Measurements from ENCODE around the gene SGPP1.

The SGPP1 gene

DNA sequence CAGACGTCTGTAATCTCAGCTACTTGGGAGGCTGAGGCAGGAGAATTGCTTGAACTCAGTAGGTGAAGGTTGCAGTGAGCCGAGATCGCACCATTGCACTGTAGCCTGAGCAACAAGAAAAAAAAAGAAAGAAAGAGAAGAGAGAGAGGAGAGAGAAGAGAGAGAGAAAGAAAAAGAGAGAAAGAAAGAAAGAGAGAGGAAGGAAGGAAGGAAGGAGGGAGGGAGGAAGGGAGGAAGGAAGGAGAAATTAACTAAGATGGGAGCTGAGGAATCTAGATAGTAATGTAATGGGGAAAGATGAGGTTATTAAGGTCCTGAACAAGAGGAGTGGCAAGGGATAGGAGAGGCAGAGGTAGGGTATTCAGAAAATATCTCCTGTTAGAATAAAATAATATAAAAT, 17.4 kb upstream of the SGPP1 start:
- no peak overlapping the region for H4K8ac ChIP-seq (ENCODE audit: low read depth, low read length)
- H3K36me3 ChIP-seq (replicated peaks in 1 of 2; ENCODE audit: control insufficient read depth in 2 of 2, insufficient read depth in 2 of 2, low read length in 2 of 2): no peaks in the 10 kb centered on the region
- H3K9me3 ChIP-seq (replicated peaks in 1 of 2; ENCODE audit: control insufficient read depth in 2 of 2, insufficient read depth in 1 of 2, low read depth in 1 of 2, low read length in 2 of 2): no peaks in the 10 kb centered on the region
- no peak overlapping the region for H3K27ac ChIP-seq (replicated peaks; ENCODE audit: low read length)
- no peak overlapping the region for H3K4ac ChIP-seq (ENCODE audit: low read length)
- no peak overlapping the region for H3K14ac ChIP-seq (ENCODE audit: low read length)
- no peak overlapping the region for H2BK5ac ChIP-seq (ENCODE audit: low read length)
- H3K4me1 ChIP-seq (ENCODE audit: control insufficient read depth in 2 of 2, insufficient read depth in 1 of 2, low read depth in 1 of 2, low read length in 2 of 2): no peaks in the 10 kb centered on the region
- H3K4me2 ChIP-seq (ENCODE audit: insufficient read depth, low read length, poor library complexity, severe bottlenecking): no peak overlapping the region
- H4K91ac ChIP-seq (ENCODE audit: low read depth, low read length, poor library complexity): no peak overlapping the region
- H3K9ac ChIP-seq (ENCODE audit: low read depth, low read length, poor library complexity): no peak overlapping the region
- DNase-seq (ENCODE audit: low spot score): no peak
- H2AFZ ChIP-seq (ENCODE audit: low read length): no peak overlapping the region
- H3K27me3 ChIP-seq (ENCODE audit: control insufficient read depth in 3 of 3, insufficient read depth in 3 of 3, low read depth in 1 of 3, low read length in 3 of 3): peaks cover 0 to 2% (median 0%) of the 10 kb centered on the region in 3 experiments
- no peak overlapping the region for H2BK12ac ChIP-seq (ENCODE audit: low read length)
- H2BK15ac ChIP-seq (ENCODE audit: low read length): no peak overlapping the region
- no peak overlapping the region for H3K18ac ChIP-seq (ENCODE audit: low read length)
- no peak overlapping the region for H3K4me3 ChIP-seq (ENCODE audit: low read length in 2 of 2)
- H3K23ac ChIP-seq (ENCODE audit: low read depth, low read length, poor library complexity): no peak overlapping the region
- no CpG with 5 or more reads among the region's 3 CpGs for WGBS, 2 donors (ENCODE audit: extremely low coverage in 2 of 2, insufficient read length in 2 of 2, insufficient replicate concordance in 1 of 2)
- H3K79me1 ChIP-seq (ENCODE audit: low read depth, low read length): no peaks in the 10 kb centered on the region
- H2BK120ac ChIP-seq (ENCODE audit: low read depth, low read length): no peak overlapping the region
- no peak overlapping the region for H2AK5ac ChIP-seq (ENCODE audit: low read depth, low read length)

DNA sequence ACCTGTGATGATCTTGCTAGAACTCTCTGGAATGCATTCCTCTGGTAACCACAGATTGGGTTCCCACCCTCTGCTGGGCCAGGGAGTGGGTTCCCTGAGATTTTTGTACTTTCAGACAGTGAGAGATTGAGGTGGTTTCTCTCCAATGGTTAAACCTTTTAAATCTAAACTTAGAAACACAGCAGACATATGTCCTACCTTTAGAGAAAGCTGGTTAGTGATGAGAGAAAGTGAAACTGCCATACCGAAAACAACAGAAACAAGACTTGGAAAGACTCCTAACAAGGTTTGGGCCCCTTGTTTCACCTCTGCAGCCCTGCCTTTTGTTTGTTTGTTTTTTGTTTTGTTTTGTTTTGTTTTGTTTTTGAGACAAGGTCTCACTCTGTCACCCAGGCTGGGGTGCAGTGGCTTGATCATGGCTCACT, 9.7 kb upstream of the SGPP1 start:
- no peak overlapping the region for H2AFZ ChIP-seq (ENCODE audit: low read length)
- peaks cover 0 to 18% (median 0%) of the 10 kb centered on the region in 3 experiments for H3K27me3 ChIP-seq (ENCODE audit: control insufficient read depth in 3 of 3, insufficient read depth in 3 of 3, low read depth in 1 of 3, low read length in 3 of 3)
- H3K4me2 ChIP-seq (ENCODE audit: insufficient read depth, low read length, poor library complexity, severe bottlenecking): no peak overlapping the region
- H3K23ac ChIP-seq (ENCODE audit: low read depth, low read length, poor library complexity): no peak overlapping the region
- WGBS, 2 donors (ENCODE audit: extremely low coverage in 2 of 2, insufficient read length in 2 of 2, insufficient replicate concordance in 1 of 2): no CpG with 5 or more reads among the region's 1 CpG
- no peaks in the 10 kb centered on the region for H3K4me1 ChIP-seq (ENCODE audit: control insufficient read depth in 2 of 2, insufficient read depth in 1 of 2, low read depth in 1 of 2, low read length in 2 of 2)
- no peak overlapping the region for H2BK15ac ChIP-seq (ENCODE audit: low read length)
- H3K14ac ChIP-seq (ENCODE audit: low read length): no peak overlapping the region
- no peak overlapping the region for H2AK5ac ChIP-seq (ENCODE audit: low read depth, low read length)
- DNase-seq (ENCODE audit: low spot score): no peak
- no peak overlapping the region for H2BK12ac ChIP-seq (ENCODE audit: low read length)
- H2BK5ac ChIP-seq (ENCODE audit: low read length): no peak overlapping the region
- H3K4ac ChIP-seq (ENCODE audit: low read length): no peak overlapping the region
- H3K4me3 ChIP-seq (ENCODE audit: low read length in 2 of 2): no peak overlapping the region
- no peak overlapping the region for H2BK120ac ChIP-seq (ENCODE audit: low read depth, low read length)
- no peak overlapping the region for H3K18ac ChIP-seq (ENCODE audit: low read length)
- H3K36me3 ChIP-seq (replicated peaks in 1 of 2; ENCODE audit: control insufficient read depth in 2 of 2, insufficient read depth in 2 of 2, low read length in 2 of 2): no peaks in the 10 kb centered on the region
- H3K79me1 ChIP-seq (ENCODE audit: low read depth, low read length): no peaks in the 10 kb centered on the region
- H3K27ac ChIP-seq (replicated peaks; ENCODE audit: low read length): no peak overlapping the region
- no peak overlapping the region for H4K8ac ChIP-seq (ENCODE audit: low read depth, low read length)
- H3K9me3 ChIP-seq (replicated peaks in 1 of 2; ENCODE audit: control insufficient read depth in 2 of 2, insufficient read depth in 1 of 2, low read depth in 1 of 2, low read length in 2 of 2): no peaks in the 10 kb centered on the region
- H3K9ac ChIP-seq (ENCODE audit: low read depth, low read length, poor library complexity): no peak overlapping the region
- H4K91ac ChIP-seq (ENCODE audit: low read depth, low read length, poor library complexity): no peak overlapping the region

DNA sequence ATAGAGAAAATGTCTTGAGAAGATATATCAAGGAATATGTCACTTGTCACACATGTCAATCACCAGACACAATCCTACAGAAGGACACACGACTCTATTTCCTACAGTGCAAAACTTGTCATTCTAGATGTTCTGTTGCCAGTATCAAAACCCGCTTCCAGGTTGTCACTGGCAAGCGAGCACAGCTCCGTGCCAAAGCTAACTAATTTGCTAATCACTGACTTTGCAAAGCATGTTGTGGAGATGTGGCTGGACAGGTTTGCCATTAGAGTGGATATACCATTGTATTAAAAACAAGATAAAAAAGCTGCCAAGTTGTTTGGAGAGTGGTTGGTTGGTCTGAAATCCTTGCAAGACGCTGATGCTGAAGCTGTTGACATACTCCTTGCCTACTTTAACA, 7.9 kb upstream of the SGPP1 start:
- Histone ChIP-seq H2AFZ (ENCODE audit: low read length) (no peak overlapping the region), H3K79me1 (ENCODE audit: low read depth, low read length) (no peaks in the 10 kb centered on the region), H3K27me3 (ENCODE audit: control insufficient read depth in 3 of 3, insufficient read depth in 3 of 3, low read depth in 1 of 3, low read length in 3 of 3) (peaks cover 0 to 24% (median 0%) of the 10 kb centered on the region in 3 experiments), H2BK120ac (ENCODE audit: low read depth, low read length) (no peak overlapping the region), H4K91ac (ENCODE audit: low read depth, low read length, poor library complexity) (no peak overlapping the region), H3K27ac (replicated peaks; ENCODE audit: low read length) (no peak overlapping the region), H3K9ac (ENCODE audit: low read depth, low read length, poor library complexity) (no peak overlapping the region), H3K23ac (ENCODE audit: low read depth, low read length, poor library complexity) (no peak overlapping the region), H4K8ac (ENCODE audit: low read depth, low read length) (no peak overlapping the region), H3K4me2 (ENCODE audit: insufficient read depth, low read length, poor library complexity, severe bottlenecking) (no peak overlapping the region), H3K4me1 (ENCODE audit: control insufficient read depth in 2 of 2, insufficient read depth in 1 of 2, low read depth in 1 of 2, low read length in 2 of 2) (no peaks in the 10 kb centered on the region), H3K4ac (ENCODE audit: low read length) (no peak overlapping the region), H3K36me3 (replicated peaks in 1 of 2; ENCODE audit: control insufficient read depth in 2 of 2, insufficient read depth in 2 of 2, low read length in 2 of 2) (no peaks in the 10 kb centered on the region), H2BK12ac (ENCODE audit: low read length) (no peak overlapping the region), H3K9me3 (replicated peaks in 1 of 2; ENCODE audit: control insufficient read depth in 2 of 2, insufficient read depth in 1 of 2, low read depth in 1 of 2, low read length in 2 of 2) (no peaks in the 10 kb centered on the region), H3K14ac (ENCODE audit: low read length) (no peak overlapping the region), H3K4me3 (ENCODE audit: low read length in 2 of 2) (no peak overlapping the region), H2BK5ac (ENCODE audit: low read length) (no peak overlapping the region), H2BK15ac (ENCODE audit: low read length) (no peak overlapping the region), H2AK5ac (ENCODE audit: low read depth, low read length) (no peak overlapping the region), H3K18ac (ENCODE audit: low read length) (no peak overlapping the region)
- DNase-seq (ENCODE audit: low spot score): no peak
- no CpG with 5 or more reads among the region's 5 CpGs for WGBS, 2 donors (ENCODE audit: extremely low coverage in 2 of 2, insufficient read length in 2 of 2, insufficient replicate concordance in 1 of 2)

DNA sequence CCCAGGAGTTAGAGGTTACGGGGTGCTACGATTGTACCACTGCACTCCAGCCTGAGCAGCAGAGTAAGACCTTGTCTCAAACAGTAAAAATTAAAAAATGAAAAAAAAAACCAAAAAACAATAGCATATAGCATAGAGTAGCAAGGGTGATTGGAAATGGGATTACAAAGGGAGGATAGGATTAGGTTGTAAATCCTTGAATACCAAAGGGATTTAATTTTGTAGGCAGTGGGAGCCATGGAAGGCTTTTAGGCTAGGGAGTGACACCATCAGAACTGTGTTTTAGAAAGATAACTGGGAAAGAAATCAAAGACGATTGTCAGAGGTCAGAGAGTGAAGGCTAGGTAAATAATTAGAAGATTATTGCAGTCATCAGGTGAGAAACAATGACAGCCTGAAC, 2.8 kb upstream of the SGPP1 start:
- no peak overlapping the region for H4K8ac ChIP-seq (ENCODE audit: low read depth, low read length)
- H3K4me2 ChIP-seq (ENCODE audit: insufficient read depth, low read length, poor library complexity, severe bottlenecking): no peak overlapping the region
- no peaks in the 10 kb centered on the region for H3K9me3 ChIP-seq (replicated peaks in 1 of 2; ENCODE audit: control insufficient read depth in 2 of 2, insufficient read depth in 1 of 2, low read depth in 1 of 2, low read length in 2 of 2)
- no peak overlapping the region for H2BK120ac ChIP-seq (ENCODE audit: low read depth, low read length)
- H4K91ac ChIP-seq (ENCODE audit: low read depth, low read length, poor library complexity): no peak overlapping the region
- H3K9ac ChIP-seq (ENCODE audit: low read depth, low read length, poor library complexity): no peak overlapping the region
- DNase-seq (ENCODE audit: low spot score): no peak
- no peak overlapping the region for H3K18ac ChIP-seq (ENCODE audit: low read length)
- no peak overlapping the region for H3K23ac ChIP-seq (ENCODE audit: low read depth, low read length, poor library complexity)
- H3K27me3 ChIP-seq (ENCODE audit: control insufficient read depth in 3 of 3, insufficient read depth in 3 of 3, low read depth in 1 of 3, low read length in 3 of 3): peaks cover 0 to 27% (median 14%) of the 10 kb centered on the region in 3 experiments
- H3K4ac ChIP-seq (ENCODE audit: low read length): no peak overlapping the region
- H2AFZ ChIP-seq (ENCODE audit: low read length): no peak overlapping the region
- no peak overlapping the region for H3K14ac ChIP-seq (ENCODE audit: low read length)
- H3K27ac ChIP-seq (replicated peaks; ENCODE audit: low read length): no peak overlapping the region
- no peaks in the 10 kb centered on the region for H3K36me3 ChIP-seq (replicated peaks in 1 of 2; ENCODE audit: control insufficient read depth in 2 of 2, insufficient read depth in 2 of 2, low read length in 2 of 2)
- H3K4me1 ChIP-seq (ENCODE audit: control insufficient read depth in 2 of 2, insufficient read depth in 1 of 2, low read depth in 1 of 2, low read length in 2 of 2): peaks cover 2 to 10% of the 10 kb centered on the region in 2 donors
- H2BK15ac ChIP-seq (ENCODE audit: low read length): no peak overlapping the region
- no CpG with 5 or more reads among the region's 3 CpGs for WGBS, 2 donors (ENCODE audit: extremely low coverage in 2 of 2, insufficient read length in 2 of 2, insufficient replicate concordance in 1 of 2)
- H3K79me1 ChIP-seq (ENCODE audit: low read depth, low read length): no peaks in the 10 kb centered on the region
- H2BK12ac ChIP-seq (ENCODE audit: low read length): no peak overlapping the region
- H2AK5ac ChIP-seq (ENCODE audit: low read depth, low read length): no peak overlapping the region
- no peak overlapping the region for H3K4me3 ChIP-seq (ENCODE audit: low read length in 2 of 2)
- H2BK5ac ChIP-seq (ENCODE audit: low read length): no peak overlapping the region

Measured in neuronal stem cell (in vitro differentiated cells).